NK-92 (cell line): ENCODE measurements around the gene KPTN.
"Not testable (repeated sequence)": the region's sequence is repeated elsewhere in the genome, so short reads cannot be mapped to it uniquely, and the experiment has no call there.

Experiments
- DNase-seq: peaks from one replicate; lab custom pipeline; 2025; ENCODE audit not compliant: unreplicated experiment; lab: John Stamatoyannopoulos, UW

KPTN gene

GRCh38 chr19:47492571-47493377 lies 8.8 kb upstream of the KPTN start:
- no peak for DNase-seq

GRCh38 chr19:47492137-47492533 lies 8.1 kb upstream of the KPTN start:
- no peak for DNase-seq

DNA sequence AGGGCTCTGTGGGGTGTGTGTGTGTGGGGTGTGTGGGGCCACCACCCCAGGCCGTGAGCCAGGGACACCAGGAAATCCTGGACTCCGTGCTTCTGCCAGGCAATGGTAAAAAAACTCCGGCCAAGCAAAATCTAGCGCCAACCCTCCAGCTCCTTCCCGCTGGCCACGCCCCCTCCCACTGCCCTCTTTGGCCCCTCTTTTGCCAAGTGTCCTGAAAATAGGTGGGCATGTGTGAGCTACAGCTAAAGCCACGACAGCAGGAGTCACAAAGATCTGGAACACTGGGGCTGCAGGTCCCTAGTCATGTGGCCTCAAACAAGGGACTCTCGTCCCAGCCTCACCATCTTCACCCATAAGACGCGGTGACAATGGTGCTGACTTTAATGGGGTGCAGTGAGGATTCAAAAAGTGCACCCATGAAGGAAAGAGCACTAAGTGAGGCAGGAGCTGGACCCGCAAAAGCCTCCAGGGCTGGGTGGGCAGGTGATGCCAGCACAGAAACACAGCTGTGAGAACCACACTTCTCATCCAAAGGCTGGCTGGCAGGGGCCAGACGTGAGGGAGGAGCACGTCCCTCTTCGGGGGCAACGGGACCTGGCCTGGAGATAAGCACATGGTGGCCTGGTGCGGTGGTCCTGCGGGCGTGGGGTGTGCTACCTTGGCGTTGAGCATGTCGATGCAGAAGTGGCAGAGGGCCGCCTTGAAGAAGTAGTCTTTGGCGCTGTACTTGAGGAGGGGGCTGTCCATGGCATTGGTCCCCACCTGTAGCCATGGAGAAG lies 7.5 kb upstream of the KPTN start:
- no peak for DNase-seq

DNA sequence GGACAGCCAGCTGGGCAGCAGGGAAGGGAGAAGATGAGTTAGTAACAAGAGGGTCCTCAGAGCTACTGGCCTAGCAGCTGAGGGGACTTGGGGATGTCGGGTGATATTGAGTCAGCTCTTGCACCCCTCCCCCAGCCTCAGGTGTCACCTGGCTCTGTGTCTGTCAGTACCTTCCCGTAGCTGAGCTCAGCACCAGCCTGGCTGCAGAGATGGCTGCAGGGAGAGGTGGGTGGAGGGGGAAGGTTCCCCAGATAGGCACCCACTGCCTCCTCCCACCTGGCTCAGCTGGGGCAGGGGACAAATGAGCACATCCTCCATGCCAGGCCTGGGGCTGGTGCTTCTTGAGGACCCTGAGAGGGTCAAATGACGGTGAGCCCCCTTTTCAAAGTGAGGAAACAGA lies 6.8 kb upstream of the KPTN start:
- DNase-seq = no peak

- DNase-seq = no peak
Observed at GRCh38 chr19:47490031-47490430, 6.0 kb upstream of the KPTN start.

- no peak for DNase-seq
Observed at GRCh38 chr19:47489072-47489914, 5.3 kb upstream of the KPTN start.

- DNase-seq = no peak
Observed at GRCh38 chr19:47487551-47488515, 3.8 kb upstream of the KPTN start.

DNA sequence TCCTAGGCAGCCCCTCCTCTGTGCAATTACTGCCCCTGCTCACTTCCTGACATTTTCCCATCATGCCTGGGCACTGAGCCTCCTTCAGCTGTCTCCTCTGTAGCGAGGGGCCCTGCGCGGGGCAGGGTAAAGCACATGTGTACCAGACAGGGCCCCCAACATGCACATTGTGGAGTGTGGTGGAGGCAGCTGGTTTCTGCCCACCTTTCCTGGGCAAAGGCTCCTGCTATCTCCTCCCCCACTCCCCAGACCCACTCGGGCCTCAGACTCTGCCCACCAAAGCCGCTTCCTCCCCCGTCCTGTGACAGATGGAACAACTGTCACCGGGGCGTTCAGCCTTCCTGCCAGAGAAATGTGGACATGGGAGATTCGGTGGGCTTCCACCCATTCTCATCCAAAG lies 2.9 kb upstream of the KPTN start:
- no peak for DNase-seq

DNA sequence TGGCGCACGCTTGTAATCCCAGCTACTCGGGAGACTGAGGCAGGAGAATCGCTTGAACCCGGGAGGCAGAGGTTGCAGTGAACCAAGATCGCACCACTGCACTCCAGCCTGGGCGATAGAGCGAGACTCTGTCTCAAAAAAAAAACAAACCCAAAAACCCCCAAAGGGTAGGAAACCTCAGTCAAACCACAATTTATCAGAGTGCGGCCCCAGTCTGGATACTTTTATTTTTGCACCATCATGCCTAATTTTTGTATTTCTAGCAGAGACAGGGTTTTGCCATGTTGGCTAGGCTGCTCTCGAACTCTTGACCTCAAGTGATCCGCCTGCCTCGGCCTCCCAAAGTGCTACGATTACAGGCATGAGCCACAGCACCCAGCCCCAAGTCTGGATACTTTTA lies 2.2 kb upstream of the KPTN start:
- not testable (repeated sequence) for DNase-seq

DNA sequence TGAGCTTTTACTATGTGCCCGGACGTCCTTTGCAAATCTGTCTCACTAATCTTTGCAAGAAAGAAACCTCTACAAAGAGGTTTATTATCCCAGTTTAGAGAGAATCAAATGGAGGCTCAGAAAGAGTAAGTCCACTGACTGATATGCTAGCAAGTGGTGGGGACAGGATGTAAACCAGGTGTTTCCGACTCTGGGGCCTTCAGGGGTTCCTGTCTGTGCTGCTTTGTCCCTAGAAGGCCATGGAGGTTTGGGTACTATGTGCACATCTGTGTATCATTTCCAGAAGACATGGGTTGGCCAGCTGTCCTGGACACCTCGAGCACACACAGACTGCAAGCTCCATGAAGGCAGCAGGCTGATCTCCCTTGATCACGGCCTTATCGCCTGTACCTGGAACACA lies 1.2 kb upstream of the KPTN start:
- no peak for DNase-seq

DNA sequence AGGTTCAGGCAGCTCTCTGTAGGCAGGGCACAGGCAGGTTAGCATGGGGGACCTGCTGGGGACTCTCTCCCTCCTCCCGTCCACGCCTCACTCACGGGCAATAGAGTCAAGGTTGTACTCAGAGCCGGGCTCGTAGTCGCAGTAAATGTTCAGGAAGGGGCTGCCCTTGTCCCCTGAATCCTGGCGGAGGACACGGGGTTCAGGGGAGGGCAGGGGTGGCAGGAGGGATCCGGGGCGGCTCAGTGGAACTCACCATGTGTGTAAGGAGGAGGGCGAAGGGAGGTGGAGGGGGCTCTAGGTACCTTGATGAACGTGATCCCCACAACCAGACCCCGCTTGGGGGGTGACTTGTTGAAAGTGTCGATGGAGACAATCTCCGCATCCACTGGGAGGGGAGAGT lies 819 bp downstream of the KPTN start:
- DNase-seq = no peak

DNA sequence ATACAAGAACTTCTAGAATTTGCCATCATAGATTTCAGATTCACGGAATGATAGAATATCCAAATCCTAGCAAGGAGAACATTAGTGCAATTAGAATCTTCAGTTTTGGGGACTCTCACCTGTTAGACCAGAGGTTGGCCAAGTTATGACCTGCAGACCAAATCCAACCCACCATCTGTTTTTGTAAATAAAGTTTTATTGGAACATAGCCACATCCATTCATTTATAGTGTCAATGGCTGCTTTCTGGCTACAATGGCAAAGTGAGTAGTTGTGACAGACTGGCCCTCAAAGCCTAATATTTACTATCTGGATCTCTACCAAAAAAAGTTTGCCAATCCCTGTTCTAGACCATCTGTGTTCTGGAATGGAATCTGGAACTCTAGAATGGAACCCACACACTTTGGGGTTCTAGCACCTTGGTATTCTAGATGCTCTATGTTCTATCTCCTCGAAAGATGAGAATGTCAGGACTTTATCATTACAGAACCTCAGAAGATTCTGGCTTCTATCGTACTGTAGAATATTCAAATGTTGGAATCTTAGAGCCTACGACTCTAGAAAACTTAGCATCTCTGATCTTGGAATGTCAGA lies 2.5 kb downstream of the KPTN start:
- no peak for DNase-seq

DNA sequence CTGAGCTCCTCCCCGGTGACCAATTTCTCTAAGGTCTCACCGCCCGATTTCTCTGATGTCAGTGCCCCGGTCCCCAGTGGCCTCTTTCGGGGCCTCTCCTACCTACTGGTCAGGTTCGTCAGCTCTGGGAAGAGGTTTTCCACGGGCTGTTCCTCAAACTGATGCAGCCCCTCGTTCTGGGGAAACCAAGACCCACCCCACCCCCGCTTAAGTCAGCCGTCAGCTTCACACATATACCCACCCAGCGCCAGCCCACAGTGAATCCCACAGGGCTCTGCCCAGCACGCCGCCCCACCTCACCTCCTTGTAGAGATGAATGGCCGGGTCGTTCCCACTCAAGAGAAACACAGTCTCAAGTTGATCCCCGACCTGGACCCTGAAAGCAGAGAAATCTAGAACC lies 3.4 kb downstream of the KPTN start:
- DNase-seq = no peak

- no peak for DNase-seq
Observed at GRCh38 chr19:47479701-47480503, 4.1 kb downstream of the KPTN start.

- no peak for DNase-seq
Observed at GRCh38 chr19:47476438-47476972, 7.5 kb downstream of the KPTN start.

GRCh38 chr19:47475465-47475864 lies 8.6 kb downstream of the KPTN start:
- DNase-seq = no peak

GRCh38 chr19:47473336-47473735 lies 10.7 kb downstream of the KPTN start:
- no peak for DNase-seq

GRCh38 chr19:47471733-47472457 lies 12.1 kb downstream of the KPTN start, which contains the start of gene SLC8A2:
Gene SLC8A2, minus strand, starts transcription at chr19:47471893. Its CDS starts 5,490 bp downstream, at chr19:47466403.
- no peak for DNase-seq
